Measurements from ENCODE around the gene ADRA2A.

DNA sequence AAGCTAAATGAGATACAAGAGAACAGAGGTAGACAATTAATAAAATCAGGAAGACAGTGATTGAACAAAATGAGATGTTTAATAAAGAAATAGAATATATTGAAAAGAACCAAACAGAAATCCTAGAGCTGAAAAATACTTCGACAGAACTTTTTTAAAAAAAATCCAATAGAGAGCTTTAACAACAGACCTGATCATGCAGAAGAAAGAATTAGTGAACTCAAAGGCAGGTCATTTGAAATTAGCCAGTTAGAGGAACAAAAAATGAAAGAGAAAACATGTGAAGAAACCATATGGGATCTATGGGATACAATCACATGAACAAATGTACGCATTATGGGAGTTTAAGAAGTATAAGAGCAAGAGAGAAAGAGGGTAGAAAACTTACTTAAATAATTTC lies 37.3 kb upstream of the ADRA2A start:
- TF ChIP-seq ARNTL (CRISPR knock-in tag; IDR thresholded peaks at IDR 0.05; ENCODE audit: borderline replicate concordance, low read depth): no peak
- TF ChIP-seq TCF4 (CRISPR knock-in tag; IDR thresholded peaks at IDR 0.05; ENCODE audit: borderline replicate concordance): no peak
- TF ChIP-seq ISL1 (CRISPR knock-in tag; IDR thresholded peaks at IDR 0.05): no peak
- TF ChIP-seq ZFP3 (CRISPR knock-in tag; IDR thresholded peaks at IDR 0.05): no peak
